Fibroblast of the aortic adventitia (primary cell): Measurements from ENCODE around the gene SLIT1. TPM values are rescaled to one million over a fixed set of nuclear protein-coding genes. Genes with fewer than 3 reads are reported as not detected.

Source experiments
- DNase-seq: peaks from one replicate; pipeline ENCODE4 v3.0.0-alpha.2; 2010; ENCODE audit warnings: low read depth
- H3K4me3 ChIP-seq: 2 replicates; pipeline ENCODE4 v1.5.1; 2011; ENCODE audit warnings: low read depth, mild to moderate bottlenecking, control low read depth, low read length, moderate library complexity
- total RNA-seq: library from RNA; depleted of rRNA; stranded (reverse); fragments of >200 nt; gene quantifications from 2 replicates; pipeline ENCODE4 v1.2.3, GENCODE V29; 2012; ENCODE audit warnings: low replicate concordance
- TF ChIP-seq, protein P1 (sequence below): IDR thresholded peaks from 2 replicates; pipeline ENCODE4 v1.5.1; 2011; ENCODE audit warnings: mild to moderate bottlenecking, low read length, control low read depth, inconsistent platforms; ENCODE audit not compliant: insufficient read depth

The SLIT1 gene
- total RNA-seq, 1 donor: 0.09 TPM

DNA sequence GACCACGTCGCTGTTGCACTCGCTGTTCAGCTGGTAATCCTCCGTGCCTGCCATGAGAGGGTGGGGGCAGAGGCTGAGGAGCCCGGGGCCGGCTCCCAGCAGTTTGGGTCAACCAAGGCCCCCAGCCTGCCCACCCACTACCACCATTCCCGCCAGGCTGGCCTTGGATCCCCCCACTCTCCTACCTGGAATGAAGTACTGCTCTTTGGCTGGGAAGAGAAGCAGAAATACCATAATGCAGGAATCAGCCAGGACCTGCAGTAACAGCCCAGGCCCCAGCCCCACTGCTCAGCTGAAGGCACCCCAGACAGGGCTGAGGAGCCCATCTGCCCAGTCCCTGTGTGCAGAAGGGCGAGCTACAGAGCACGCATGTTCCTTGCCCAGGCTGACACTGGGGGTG is 138.0 kb downstream of the SLIT1 start:
- no peak overlapping the region for H3K4me3 ChIP-seq
- no peak for DNase-seq
- TF ChIP-seq, protein P1, sequence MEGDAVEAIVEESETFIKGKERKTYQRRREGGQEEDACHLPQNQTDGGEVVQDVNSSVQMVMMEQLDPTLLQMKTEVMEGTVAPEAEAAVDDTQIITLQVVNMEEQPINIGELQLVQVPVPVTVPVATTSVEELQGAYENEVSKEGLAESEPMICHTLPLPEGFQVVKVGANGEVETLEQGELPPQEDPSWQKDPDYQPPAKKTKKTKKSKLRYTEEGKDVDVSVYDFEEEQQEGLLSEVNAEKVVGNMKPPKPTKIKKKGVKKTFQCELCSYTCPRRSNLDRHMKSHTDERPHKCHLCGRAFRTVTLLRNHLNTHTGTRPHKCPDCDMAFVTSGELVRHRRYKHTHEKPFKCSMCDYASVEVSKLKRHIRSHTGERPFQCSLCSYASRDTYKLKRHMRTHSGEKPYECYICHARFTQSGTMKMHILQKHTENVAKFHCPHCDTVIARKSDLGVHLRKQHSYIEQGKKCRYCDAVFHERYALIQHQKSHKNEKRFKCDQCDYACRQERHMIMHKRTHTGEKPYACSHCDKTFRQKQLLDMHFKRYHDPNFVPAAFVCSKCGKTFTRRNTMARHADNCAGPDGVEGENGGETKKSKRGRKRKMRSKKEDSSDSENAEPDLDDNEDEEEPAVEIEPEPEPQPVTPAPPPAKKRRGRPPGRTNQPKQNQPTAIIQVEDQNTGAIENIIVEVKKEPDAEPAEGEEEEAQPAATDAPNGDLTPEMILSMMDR: no peak

- TF ChIP-seq, protein P1: no peak
- DNase-seq: no peak
- no peak overlapping the region for H3K4me3 ChIP-seq
These were observed 138.5 kb downstream of the SLIT1 start for GRCh38 chr10:97047083-97047736.

DNA sequence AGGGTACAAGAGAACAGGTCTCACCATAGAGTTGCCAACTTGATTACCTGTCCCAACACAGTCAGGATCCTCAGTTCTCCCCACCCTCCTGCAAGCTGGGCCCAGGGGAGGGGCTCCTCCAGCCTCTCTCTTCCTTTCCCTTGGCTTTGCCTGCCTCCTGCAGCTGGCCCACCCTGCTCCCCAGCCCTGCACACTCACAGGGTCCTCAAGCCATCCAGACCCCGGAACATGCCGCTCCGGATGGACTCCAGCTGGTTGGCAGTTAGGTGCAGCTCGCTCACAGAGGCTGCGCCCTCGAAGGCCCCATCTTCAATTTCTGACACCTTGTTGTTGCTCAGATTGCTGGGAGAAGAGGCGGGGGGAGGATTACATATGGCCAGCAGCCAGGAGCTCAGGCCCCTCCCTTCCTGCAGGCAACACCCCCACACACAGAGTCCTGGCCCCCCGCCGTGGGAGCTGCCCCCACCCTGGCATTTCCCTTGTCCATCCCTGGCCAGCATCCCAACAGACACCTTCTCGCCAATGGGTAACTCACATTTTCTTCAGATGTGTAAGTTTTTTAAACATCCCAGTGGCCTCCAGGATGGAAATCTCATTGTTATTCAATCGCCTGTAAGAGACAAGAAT is 139.2 kb downstream of the SLIT1 start:
- no peak overlapping the region for H3K4me3 ChIP-seq
- TF ChIP-seq, protein P1: no peak
- no peak for DNase-seq

- H3K4me3 ChIP-seq: no peak overlapping the region
- no peak for DNase-seq
- TF ChIP-seq, protein P1: no peak
These were observed 142.2 kb downstream of the SLIT1 start for GRCh38 chr10:97043563-97043855.

- H3K4me3 ChIP-seq: no peak overlapping the region
- no peak for DNase-seq
These were observed 142.8 kb downstream of the SLIT1 start for GRCh38 chr10:97042716-97043562.

DNA sequence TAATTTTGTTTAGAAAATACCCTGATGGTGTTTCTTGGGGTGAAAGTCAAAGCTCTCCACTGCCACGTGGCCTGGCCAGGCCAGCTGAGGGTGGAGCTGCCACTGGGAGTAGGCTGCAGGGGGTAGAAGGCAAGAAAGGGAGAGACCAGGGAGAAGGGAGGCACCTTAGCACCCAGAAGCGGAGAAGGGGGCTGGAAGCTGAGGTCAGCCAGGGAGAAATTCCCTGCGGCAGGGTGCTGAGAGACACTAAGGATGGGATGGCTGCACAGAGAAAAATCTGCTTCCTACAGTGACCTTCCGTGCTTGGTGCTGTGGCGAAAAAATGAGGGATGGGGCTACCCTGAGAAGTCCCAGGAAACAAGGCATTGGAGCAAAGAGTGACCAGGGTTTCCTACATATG is 143.7 kb downstream of the SLIT1 start:
- DNase-seq: no peak
- H3K4me3 ChIP-seq: no peak overlapping the region
- TF ChIP-seq, protein P1: no peak

More at GRCh38 chr10:97042716-97043562, 142.8 kb downstream of the SLIT1 start:
- TF ChIP-seq, protein P1: no peak
